GM12873 (cell line): Measurements from ENCODE around the gene PEX14.

Experiments used
- CTCF ChIP-seq: IDR thresholded peaks from 2 replicates; pipeline ENCODE4 v1.5.1; 2012; ENCODE audit warnings: low read depth, mild to moderate bottlenecking, moderate library complexity, low read length, control low read depth; ENCODE audit not compliant: insufficient read depth; ENCODE audit errors: missing control alignments

PEX14 gene

GRCh38 chr1:10620776-10621175 lies 146.0 kb downstream of the PEX14 start:
- no peak for TF ChIP-seq CTCF

GRCh38 chr1:10621906-10622305 lies 147.2 kb downstream of the PEX14 start:
- TF ChIP-seq CTCF, result no peak

- no peak for TF ChIP-seq CTCF
Measured at GRCh38 chr1:10622910-10623685, 148.3 kb downstream of the PEX14 start.

- TF ChIP-seq CTCF, result no peak
Measured at GRCh38 chr1:10623686-10624145, 149.0 kb downstream of the PEX14 start.

GRCh38 chr1:10624256-10625050 lies 149.7 kb downstream of the PEX14 start:
- no peak for TF ChIP-seq CTCF

- no peak for TF ChIP-seq CTCF
Measured at GRCh38 chr1:10625076-10625475, 150.3 kb downstream of the PEX14 start.

- no peak for TF ChIP-seq CTCF
Measured at GRCh38 chr1:10625554-10625953, 150.8 kb downstream of the PEX14 start.
